NCI-H524 (cell line): ENCODE data around the gene OPHN1.

Experiments
- DNase-seq, 2 experiments: peaks; one replicate each; lab custom pipeline; 2025; lab: John Stamatoyannopoulos, UW

Gene OPHN1, protein sequence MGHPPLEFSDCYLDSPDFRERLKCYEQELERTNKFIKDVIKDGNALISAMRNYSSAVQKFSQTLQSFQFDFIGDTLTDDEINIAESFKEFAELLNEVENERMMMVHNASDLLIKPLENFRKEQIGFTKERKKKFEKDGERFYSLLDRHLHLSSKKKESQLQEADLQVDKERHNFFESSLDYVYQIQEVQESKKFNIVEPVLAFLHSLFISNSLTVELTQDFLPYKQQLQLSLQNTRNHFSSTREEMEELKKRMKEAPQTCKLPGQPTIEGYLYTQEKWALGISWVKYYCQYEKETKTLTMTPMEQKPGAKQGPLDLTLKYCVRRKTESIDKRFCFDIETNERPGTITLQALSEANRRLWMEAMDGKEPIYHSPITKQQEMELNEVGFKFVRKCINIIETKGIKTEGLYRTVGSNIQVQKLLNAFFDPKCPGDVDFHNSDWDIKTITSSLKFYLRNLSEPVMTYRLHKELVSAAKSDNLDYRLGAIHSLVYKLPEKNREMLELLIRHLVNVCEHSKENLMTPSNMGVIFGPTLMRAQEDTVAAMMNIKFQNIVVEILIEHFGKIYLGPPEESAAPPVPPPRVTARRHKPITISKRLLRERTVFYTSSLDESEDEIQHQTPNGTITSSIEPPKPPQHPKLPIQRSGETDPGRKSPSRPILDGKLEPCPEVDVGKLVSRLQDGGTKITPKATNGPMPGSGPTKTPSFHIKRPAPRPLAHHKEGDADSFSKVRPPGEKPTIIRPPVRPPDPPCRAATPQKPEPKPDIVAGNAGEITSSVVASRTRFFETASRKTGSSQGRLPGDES

DNA sequence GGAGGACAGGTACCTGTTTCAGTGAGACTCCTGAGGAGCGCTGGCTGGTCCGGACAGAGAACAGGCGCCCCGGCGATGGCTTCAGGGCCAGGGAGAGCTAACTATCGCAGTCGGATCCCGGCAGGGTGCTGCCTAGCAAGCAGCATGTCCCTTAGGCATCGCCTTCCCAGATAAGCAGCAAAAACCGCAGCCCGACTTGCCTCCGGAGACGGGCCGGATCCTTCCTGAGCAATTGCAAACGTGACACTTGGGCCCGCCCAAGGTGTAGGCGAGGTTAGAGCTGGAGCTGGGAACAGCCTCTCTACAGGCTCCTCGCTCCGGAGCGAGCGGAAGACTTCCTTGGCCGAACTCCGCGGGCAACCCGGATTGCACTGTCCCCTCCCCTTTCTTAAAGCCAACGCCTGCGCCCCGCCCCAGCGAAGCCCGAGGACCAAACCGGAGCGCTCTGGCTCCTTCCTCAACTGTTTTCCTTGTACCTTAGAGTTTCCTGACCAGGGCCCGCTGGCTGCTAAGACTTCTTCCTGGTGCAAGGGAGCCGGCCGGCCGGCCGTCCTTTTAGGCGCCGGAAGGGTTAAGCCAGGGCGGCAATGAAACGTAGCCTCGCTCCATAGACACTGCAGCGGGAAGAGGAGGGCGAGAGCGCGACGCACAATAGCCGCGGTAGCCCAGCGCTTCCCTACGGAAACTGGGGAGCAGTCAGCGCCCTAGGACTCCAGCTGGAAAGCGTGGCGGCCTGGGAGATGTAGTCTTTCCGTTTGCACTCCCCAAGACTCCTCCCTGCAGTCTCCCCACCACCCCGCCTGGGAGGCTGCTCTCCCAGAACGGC lies at the start of gene OPHN1:
OPHN1 (minus strand) TSS at position 341 of the 826 bp plus-strand sequence. CDS start 475 bp downstream, outside the sequence.
- DNase-seq, result peak; percentile 60 to 71

DNA sequence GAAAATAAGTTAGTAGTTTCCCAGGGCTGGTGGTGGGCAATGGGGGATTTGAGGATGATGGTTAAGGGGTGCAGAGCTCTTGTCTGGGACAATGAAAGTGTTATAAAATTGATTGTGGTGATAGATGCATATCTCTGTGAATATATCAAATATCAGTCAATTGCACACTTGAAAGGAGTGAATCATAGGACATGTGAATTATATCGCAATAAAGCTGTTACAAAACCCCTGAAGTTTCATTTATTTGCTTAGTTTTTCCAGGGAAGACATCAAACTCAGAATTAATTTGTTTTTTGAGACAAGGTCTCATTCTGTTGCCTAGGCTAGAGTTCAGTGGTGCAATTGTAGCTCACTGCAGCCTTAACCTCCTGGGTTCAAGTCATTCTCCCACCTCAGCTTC lies 47.7 kb upstream of the OPHN1 start:
- DNase-seq, result no peak

DNA sequence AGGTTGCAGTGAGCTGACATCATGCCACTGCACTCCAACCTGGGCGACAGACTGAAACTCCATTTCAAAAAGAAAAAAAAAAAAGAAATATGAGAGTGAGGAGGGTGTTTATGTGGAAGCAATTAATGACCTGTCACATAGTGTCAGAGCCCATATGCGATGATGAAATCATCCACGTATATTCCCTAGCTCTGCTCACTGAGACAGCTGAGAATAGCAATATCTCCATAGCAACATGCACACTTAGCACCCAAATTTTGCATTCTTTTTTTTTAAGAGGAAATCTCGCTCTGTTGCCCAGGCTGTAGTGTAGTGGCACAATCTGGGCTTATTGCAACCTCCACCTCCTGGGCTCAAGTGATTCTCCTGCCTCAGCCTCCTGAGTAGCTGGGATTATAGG lies 31.5 kb upstream of the OPHN1 start:
- DNase-seq, result no peak

DNA sequence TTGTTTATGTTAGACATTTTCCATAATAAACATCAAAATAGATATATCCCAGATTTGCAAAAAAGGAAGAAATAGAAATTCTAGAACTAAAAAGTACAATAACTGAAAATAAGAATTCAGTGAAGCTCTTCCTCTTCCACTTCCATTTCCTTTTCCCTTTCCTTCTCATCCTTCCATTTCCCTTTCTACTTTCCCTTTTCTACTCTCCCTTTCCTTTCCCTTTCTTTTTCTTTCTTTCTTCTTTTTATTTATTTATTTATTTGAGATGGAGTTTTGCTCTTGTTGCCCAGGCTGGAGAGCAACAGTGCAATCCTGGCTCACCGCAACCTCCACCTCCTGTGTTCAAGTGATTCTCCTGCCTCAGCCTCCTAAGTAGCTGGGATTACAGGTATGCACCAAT lies 30.6 kb upstream of the OPHN1 start:
- DNase-seq, result no peak

DNA sequence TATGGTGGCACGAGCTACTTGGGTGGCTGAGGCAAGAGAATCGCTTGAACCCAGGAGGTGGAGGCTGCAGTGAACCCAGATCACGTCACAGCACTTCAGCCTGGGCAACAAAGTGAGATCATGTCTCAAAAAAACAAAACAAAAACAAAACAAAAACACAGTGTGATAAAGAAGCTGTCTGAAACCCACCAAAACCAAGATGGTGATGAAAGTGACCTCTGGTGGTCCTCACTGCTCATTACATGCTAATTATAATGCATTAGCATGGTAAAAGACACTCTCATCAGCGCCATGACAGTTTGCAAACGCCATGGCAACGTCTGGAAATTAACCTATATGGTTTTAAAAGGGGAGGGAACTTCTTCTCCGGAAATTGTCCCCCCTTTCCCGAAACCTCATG lies 29.4 kb upstream of the OPHN1 start:
- peak; percentile 19 to 72 for DNase-seq

DNA sequence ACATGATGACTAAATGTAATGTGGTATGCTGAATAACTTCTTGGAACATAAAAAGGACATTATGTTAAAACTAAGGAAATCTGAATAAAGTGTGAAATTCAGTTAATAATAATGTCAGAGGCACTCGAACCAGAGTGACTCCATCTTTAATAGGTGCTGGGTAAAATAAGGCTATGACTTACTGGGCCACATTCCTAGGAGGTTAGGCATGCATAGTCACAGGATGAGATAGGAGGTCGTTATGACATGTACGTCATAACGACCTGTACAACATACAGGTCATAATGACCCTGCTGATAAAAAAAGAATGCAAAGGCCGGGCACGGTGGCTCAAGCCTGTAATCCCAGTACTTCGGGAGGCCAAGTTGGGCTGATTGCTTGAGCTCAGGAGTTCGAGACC lies 28.9 kb upstream of the OPHN1 start:
- no peak for DNase-seq

DNA sequence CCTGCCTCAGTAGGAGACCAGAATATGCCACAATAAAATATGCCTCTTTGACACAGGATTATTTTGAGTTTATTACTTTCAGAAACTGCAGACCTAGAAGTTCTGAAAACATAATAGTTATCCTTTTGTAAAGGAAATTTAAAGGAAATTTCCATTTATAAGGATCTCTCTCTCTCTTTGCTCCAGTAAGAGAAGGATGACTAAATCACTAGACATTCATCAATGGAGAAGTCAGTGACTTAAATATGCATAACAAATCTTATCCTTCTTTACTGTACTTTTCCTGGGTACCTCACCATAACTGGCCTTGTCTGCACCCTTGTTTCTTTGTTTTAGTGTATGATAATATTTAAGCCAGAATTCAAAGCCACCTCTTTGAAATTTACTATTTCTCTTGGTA lies 28.3 kb upstream of the OPHN1 start:
- DNase-seq, result no peak

DNA sequence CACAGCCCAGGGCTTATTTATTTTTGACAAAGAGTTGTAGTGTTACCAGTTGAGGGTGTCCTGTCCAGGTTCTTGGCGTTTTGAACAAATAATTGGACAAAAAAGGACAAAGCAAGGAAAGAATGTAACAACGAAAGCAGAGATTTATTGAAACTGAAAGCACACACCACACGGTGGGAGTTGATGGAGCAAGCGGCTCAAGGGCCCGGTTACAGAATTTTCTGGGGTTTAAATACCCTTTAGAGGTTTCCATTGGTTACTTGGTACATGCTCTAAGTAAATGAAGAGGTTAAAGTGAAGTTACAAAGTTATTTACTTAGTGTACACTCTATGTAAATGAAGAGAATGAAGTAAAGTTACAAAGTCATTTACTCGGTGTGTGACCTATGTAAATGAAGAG lies 27.8 kb upstream of the OPHN1 start:
- no peak for DNase-seq

DNA sequence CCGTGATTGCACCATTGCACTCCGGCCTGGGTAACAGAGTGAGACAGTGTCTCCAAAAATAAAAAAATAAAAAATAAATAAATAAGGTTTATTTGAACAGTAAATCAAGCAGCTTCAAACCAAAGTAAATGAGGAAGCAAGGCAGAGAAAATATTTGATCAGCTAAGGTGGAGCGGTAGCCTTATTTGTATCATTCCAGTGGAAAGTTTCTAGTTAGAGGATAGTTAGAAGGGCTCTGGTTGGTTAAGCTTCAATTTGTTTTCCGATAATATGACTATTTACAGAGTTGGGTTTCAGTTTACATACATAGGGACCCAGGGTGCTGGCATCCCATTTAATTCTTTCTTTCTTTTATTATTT lies 21.8 kb upstream of the OPHN1 start:
- DNase-seq, result no peak

DNA sequence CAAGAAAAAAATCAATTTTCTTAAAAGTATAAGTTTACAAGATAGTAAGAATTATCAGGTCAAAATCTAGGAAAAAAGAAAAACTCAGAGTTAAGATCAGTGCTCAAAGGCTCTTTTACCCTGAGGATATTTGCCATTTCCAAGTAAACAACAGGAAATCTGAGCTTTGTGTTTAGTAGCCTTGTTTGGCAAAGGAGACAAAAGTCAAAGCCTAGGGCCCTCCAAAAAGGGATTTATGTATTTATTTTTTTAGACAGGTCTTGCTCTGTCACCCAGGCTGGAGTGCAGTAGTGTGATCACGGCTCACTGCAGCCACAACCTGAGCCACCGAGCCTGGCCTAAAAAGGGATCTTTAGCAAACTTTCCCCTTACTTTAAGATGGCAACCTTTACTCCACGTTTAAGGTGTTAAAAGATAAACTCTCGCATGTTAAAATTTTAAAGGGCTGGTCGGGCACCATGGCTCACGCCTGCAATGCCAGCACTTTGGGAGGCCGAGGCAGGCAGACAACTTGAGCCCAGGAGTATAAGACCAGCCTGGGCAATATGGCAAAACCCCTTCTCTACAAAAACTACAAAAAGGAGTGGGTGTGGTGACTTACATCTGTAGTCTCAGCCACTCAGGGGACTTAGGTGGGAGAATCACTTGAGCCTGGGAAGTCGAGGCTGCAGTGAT lies 21.3 kb upstream of the OPHN1 start:
- no peak for DNase-seq

DNA sequence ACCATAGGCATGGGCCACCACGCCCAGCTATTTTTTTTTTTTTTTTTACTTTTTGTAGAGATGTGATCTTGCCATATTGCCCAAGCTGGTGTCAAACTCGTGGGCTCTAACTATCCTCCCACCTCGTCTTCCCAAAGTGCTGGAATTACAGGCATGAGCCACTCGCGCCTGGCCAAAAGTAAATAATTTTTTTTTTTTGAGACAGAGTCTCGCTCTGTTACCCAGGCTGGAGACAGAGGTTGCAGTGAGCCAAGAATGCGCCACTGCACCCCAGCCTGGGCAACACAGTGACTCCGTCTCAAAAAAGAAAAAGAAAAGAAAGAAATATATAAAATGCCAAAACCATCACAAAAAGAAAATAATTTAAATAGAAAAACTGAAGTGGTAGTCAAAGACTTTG lies 18.4 kb upstream of the OPHN1 start:
- DNase-seq, result no peak

DNA sequence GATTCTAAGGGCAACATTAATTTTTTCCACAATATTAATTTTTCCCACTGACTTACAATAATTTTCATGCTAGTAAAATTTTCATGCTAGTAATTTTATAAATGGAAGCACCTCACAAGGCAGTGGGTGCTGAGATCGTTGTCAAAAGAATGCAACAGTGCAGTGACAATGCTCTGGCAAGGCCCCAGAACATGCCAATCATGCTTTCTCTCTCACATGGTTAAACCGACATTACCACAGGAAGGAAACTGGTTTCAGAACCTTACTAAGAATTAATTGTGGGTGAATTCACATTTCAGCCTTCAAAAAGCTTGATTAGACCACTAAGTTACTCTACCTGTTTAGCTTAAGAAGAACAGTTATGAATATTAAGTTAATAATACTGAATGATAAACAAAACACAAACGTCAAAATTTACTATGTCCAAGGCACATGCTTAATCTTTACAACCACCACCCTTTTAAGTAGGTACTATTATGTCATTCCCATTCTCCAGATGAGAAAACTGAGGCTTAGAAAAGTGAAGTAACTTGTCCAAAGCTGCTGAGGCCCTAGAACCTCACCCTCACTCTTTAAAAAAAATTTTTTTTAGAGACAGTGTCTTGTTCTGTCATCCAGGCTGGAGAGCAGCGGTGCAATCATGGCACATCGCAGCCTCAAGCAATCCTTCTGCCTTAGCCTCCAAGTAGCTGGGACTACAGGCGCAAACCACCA lies 10.0 kb upstream of the OPHN1 start:
- no peak for DNase-seq

DNA sequence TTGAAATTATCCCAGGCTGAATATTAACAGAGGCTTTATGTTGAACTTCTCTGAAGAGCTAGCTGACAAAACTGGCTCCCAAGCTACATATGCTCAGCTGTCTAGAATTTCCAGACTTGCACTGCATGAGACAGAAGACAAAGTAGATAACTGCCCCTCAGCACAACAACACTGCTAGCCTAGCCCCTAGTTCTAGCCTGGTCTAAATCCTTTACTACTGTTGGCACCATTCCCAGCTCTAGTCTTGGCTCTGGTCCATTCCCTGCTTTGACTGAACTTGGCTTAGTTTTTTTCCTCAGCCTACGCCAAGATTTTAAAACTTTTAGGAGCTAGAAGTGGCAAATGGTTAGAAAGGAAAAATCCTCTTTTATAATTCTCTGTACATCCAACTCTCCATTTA lies 7.6 kb upstream of the OPHN1 start:
- peak; percentile 37 to 80 for DNase-seq

DNA sequence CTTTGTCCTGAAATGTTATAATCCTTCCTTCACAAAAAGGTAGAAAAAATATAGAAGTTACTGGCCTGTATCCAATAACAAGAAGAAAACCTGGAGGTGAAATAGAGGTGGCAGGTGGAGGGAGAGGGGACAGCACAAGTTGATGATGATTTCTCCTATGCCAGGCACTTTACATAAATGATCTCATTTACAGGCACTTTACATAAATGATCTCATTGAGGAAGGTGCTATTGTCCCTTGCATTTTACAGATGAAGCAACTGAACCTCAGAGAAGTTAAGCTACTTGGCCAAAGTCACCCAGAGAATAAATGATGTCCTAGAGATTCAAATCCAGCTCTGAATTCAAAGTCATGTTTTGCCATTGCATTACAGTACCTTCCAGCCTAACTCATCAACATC lies 7.1 kb upstream of the OPHN1 start:
- no peak for DNase-seq

DNA sequence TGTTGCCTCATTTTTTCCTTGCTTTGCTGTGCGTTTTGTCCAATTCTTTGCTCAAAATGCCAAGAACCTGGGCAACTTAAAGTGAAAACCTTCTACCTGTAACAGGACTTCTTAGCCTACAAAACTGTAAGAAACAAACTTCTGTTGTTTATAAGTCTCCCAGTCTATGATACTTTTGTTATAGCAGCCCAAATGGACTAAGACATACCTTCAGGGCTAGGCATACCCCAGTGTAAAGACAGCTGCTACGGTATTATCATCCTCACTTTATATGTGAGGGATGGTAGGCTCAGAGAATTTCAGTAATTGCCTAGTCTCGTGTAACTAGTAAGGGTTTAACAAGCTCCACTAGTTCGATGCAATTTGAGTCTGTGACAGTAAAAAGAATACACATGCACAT lies 6.0 kb upstream of the OPHN1 start:
- DNase-seq, result no peak

DNA sequence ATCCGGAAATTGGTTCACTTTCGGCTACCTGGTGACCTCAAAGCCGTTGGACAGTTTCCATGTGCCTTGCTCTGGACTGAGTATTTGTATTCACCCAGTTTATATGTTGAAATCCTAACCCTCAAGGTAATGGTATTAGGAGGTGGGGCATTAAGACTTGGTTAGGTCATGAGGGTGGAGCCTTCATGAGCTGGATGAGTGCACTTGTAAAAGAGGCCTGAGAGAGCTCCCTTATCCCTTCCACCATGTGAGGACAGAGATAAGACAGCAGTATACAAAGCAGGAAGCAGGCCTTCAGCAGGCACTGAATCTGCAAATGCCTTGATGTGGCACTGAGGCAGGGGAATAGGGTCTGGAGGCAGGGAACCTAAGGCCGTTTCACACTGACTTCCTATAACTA lies 5.3 kb upstream of the OPHN1 start:
- no peak for DNase-seq

DNA sequence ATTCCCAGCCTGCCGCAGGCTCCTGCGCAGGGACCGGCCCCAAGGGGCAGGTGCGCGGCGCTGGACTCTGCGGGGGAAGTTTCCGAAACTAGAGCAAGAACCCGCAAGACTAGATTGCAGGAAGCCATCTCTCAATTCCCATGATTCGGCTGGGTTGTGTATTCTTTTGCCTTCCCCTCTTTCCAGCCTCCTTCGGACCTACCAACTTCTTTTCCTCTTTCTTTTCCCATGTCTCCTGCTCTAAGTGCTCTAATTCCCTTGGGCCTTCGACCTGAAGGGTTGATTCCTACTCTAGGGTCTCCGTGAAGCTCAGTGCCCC lies 645 bp upstream of the OPHN1 start:
- peak in 1 of 2 experiments; percentile 28 for DNase-seq

DNA sequence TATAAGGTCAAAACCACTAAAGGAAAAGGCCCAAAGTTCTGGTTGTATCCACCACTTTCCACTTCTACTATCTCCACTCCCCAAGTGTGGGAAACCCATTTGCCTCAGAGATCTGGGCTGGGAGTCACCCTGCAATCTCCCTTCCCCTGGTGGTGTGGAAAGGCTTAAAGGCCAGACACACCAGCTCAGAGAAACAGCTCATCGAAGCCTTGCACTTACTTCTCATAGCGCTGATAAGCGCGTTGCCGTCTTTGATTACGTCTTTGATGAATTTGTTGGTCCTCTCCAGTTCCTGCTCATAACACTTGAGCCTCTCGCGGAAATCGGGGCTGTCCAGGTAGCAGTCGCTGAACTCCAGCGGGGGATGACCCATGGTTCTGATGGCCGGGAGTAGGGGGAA lies 647 bp downstream of the OPHN1 start:
- DNase-seq, result no peak

DNA sequence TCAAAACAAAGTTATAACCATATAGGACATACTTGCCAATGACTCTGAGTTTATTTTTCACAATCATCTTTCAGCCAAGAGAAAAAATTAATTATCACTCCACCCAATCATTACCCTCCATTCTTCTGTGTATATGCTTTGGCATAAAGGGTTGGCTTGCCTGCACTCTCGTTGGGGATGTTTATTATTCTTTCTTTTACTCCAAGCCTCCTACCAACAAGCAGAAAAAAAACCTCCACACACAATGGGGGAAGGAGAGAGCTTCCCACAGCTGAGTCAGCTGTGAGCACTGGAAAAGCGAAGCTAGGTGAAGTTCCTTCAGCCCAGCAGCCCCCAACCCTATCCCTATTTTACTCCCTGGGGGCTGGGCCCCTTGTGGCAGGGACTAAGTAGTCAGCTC lies 1.5 kb downstream of the OPHN1 start:
- DNase-seq, result no peak

DNA sequence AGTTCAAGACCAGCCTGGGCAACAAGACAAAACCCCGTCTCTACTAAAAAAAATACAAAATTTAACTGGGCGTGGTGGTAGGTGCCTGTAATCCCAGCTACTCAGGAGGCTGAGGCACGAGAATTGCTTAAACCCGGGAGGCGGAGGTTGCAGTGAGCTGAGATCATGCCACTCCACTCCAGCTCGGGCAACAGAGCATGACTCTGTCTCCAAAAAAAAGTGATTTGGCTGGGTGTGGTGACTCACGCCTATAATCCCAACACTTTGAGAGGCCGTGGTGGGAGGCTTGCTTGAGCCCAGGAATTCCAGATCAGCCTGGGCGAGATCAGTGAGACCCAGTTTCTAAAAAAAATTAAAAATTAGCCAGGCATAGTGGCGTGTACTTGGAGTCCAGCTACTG lies 4.1 kb downstream of the OPHN1 start:
- DNase-seq, result no peak

DNA sequence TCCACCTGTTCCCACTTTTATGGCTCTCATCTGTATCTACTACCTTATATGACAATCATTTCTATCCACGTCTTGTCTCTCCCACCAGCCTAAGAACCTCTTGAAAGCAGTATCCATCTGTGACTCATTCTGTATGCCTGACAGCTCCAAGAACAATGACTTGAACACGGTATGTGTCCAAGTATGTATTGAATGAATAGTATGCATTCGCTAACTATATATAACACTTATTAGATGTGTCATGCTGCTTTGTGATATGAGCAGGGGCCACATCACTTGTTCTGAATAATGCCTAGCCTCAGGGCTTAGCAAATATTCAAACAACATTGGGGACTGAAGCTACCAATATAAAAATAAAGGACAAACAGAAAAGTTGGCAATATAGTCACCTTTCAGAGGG lies 4.9 kb downstream of the OPHN1 start:
- peak in 1 of 2 experiments; percentile 68 for DNase-seq

DNA sequence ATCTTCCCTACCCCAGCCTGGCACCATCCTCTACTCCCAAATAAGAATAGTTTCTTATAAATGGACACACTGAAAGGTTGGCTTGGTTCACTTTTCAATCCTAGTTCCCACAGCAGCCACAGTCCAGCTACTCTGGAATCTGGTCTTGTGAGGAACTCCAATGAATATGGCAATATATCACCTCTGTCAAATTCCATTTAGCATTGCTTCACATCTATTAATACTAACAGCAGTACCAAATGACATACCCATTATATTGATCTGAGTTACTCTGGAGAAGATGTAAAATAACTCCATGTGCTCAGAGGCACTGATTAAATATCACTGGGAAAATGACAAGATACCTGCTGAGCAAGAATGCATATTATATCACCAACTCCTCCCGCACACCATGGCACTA lies 8.6 kb downstream of the OPHN1 start:
- no peak for DNase-seq
